DOHH2 (cell line): ENCODE measurements around the gene TMEM218.

Experiments
- H3F3A ChIP-seq: fragments of 200-600 bp; sonication (generic), shearing (Covaris generic); 2 replicates; pipeline ENCODE4 v1.6.0; 2016; ENCODE audit warnings: antibody characterized with exemption, mild to moderate bottlenecking; ENCODE audit not compliant: control insufficient read depth, insufficient read depth
- H3K27ac ChIP-seq: fragments of 200-600 bp; sonication (generic); 2 replicates; pipeline ENCODE4 v1.5.1; 2014; ENCODE audit warnings: low read depth, mild to moderate bottlenecking, low read length, moderate library complexity
- H3K27me3 ChIP-seq: fragments of 200-600 bp; sonication (generic); 2 replicates; pipeline ENCODE4 v1.6.1; 2014; ENCODE audit warnings: mild to moderate bottlenecking, low read length, mixed read lengths; ENCODE audit not compliant: control insufficient read depth
- H3K36me3 ChIP-seq: fragments of 200-600 bp; sonication (generic); 2 replicates; pipeline ENCODE4 v1.6.1; 2014; ENCODE audit warnings: mild to moderate bottlenecking, low read length, moderate library complexity, mixed read lengths; ENCODE audit not compliant: control insufficient read depth
- H3K4me1 ChIP-seq: fragments of 200-600 bp; sonication (generic); 2 replicates; pipeline ENCODE4 v1.6.1; 2014; ENCODE audit warnings: mild to moderate bottlenecking, low read length, mixed read lengths; ENCODE audit not compliant: control insufficient read depth
- H3K4me2 ChIP-seq: fragments of 200-600 bp; sonication (generic); 2 replicates; pipeline ENCODE4 v1.6.0; 2014; ENCODE audit warnings: mild to moderate bottlenecking, low read length, moderate library complexity
- H3K4me3 ChIP-seq: fragments of 200-600 bp; sonication (generic); 2 replicates; pipeline ENCODE4 v1.5.1; 2014; ENCODE audit warnings: mild to moderate bottlenecking, low read length, mixed read lengths
- H3K79me2 ChIP-seq: fragments of 200-600 bp; sonication (generic); 2 replicates; pipeline ENCODE4 v1.6.1; 2014; ENCODE audit warnings: mild to moderate bottlenecking, low read length, mixed read lengths; ENCODE audit not compliant: control insufficient read depth
- H3K9me2 ChIP-seq: fragments of 200-600 bp; sonication (generic); replicated peaks from 2 replicates; pipeline ENCODE4 v1.6.1; 2014; ENCODE audit warnings: mild to moderate bottlenecking, low read length, mixed read lengths; ENCODE audit not compliant: control insufficient read depth
- H3K9me3 ChIP-seq: fragments of 200-600 bp; sonication (generic); 2 replicates; pipeline ENCODE4 v1.6.1; 2014; ENCODE audit warnings: antibody characterized with exemption, low read length, mixed read lengths; ENCODE audit not compliant: control insufficient read depth, insufficient read depth
- H4K20me1 ChIP-seq: fragments of 200-600 bp; sonication (generic); 2 replicates; pipeline ENCODE4 v1.6.0; 2014; ENCODE audit warnings: low read depth, mild to moderate bottlenecking, antibody characterized with exemption, low read length, moderate library complexity; ENCODE audit not compliant: control insufficient read depth, insufficient read depth
- CTCF ChIP-seq: fragments of 200-600 bp; sonication (generic); IDR thresholded peaks from one replicate; pipeline ENCODE4 v1.5.1; 2014; ENCODE audit warnings: antibody characterized with exemption, mild to moderate bottlenecking, low read depth, low read length; ENCODE audit not compliant: poor library complexity, severe bottlenecking
- EZH2phosphoT487 ChIP-seq: fragments of 200-600 bp; sonication (generic); IDR thresholded peaks from 2 replicates; pipeline ENCODE4 v1.6.1; 2017; ENCODE audit warnings: borderline replicate concordance, mild to moderate bottlenecking, antibody characterized with exemption, low read length, moderate library complexity, mixed read lengths

The TMEM218 gene

GRCh38 chr11:125082611-125083311 lies 28.7 kb downstream of the TMEM218 start:
- H3K79me2 ChIP-seq = no peaks in the 10 kb centered on the region
- no peaks in the 10 kb centered on the region for H4K20me1 ChIP-seq
- H3K4me1 ChIP-seq = no peaks in the 10 kb centered on the region
- H3K36me3 ChIP-seq = no peaks in the 10 kb centered on the region
- no peak overlapping the region for H3K4me3 ChIP-seq
- H3K27ac ChIP-seq = no peak overlapping the region
- TF ChIP-seq EZH2phosphoT487 (no peak), CTCF (no peak)
- no peaks in the 10 kb centered on the region for H3K27me3 ChIP-seq
- no peaks in the 10 kb centered on the region for H3F3A ChIP-seq
- no peaks in the 10 kb centered on the region for H3K9me3 ChIP-seq
- H3K4me2 ChIP-seq = no peak overlapping the region
- no peaks in the 10 kb centered on the region for H3K9me2 ChIP-seq

- H3K4me1 ChIP-seq = no peaks in the 10 kb centered on the region
- no peak overlapping the region for H3K4me2 ChIP-seq
- no peaks in the 10 kb centered on the region for H3K9me3 ChIP-seq
- no peaks in the 10 kb centered on the region for H3K36me3 ChIP-seq
- no peaks in the 10 kb centered on the region for H3K9me2 ChIP-seq
- no peak overlapping the region for H3K4me3 ChIP-seq
- H3K27me3 ChIP-seq = no peaks in the 10 kb centered on the region
- H4K20me1 ChIP-seq = no peaks in the 10 kb centered on the region
- H3F3A ChIP-seq = no peaks in the 10 kb centered on the region
- H3K79me2 ChIP-seq = no peaks in the 10 kb centered on the region
- no peak overlapping the region for H3K27ac ChIP-seq
- TF ChIP-seq CTCF = no peak
- no peak for TF ChIP-seq EZH2phosphoT487
Measured at GRCh38 chr11:125082040-125082439, 29.4 kb downstream of the TMEM218 start.

GRCh38 chr11:125081098-125081798 lies 30.2 kb downstream of the TMEM218 start:
- H3K4me3 ChIP-seq = no peak overlapping the region
- H3K9me2 ChIP-seq = no peaks in the 10 kb centered on the region
- H3K27ac ChIP-seq = no peak overlapping the region
- no peaks in the 10 kb centered on the region for H4K20me1 ChIP-seq
- no peaks in the 10 kb centered on the region for H3K36me3 ChIP-seq
- no peaks in the 10 kb centered on the region for H3K27me3 ChIP-seq
- H3F3A ChIP-seq = no peaks in the 10 kb centered on the region
- no peaks in the 10 kb centered on the region for H3K79me2 ChIP-seq
- no peak overlapping the region for H3K4me2 ChIP-seq
- no peaks in the 10 kb centered on the region for H3K4me1 ChIP-seq
- TF ChIP-seq EZH2phosphoT487 (no peak), CTCF (no peak)
- H3K9me3 ChIP-seq = no peaks in the 10 kb centered on the region
